EH (cell line): Measurements from ENCODE around the gene TMEM114.

ENCODE experiments used
- DNase-seq: peaks from one replicate; pipeline ENCODE4 v3.0.0-alpha.2; 2015; ENCODE audit warnings: low read depth

Gene TMEM114

DNA sequence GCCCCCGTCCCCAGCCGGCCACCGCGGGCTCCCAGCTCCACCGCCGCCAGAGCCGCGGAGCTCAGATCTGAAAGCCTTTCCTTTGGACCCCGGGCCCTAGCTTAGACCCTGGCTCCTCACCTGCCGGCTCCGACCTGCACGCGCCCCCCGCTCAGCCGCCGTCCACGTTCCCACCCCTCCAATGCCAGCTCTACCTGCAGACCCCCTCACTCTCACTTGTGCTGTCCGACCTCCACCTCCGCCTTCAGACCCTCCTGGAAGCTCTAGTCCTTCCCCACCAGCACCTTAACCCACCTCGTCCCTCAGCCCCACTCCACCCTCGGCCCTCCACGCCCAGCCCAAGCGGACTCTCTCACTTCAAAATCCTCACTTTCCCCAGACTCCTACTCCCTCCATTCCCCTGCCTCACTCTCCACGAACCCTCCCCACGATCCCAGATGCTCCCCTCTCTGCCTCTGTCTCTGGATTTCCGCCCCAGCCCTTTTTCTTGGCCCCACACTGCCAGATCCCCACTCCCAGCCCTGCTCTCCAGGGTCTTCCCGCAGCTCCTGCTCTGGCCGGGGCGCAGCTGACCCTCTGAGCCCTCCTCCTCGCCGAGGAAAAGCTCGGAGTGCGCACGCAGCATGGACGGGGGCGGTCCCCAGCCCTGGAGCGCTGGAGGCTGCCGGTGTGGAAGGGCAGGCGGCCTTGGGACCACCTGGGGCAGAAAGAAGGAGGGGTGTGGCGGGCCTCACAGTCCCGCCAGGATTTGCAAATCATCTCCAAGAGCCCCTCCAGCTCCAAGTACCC, at the start of gene TMEM114:
Gene TMEM114 (minus strand): TSS at position 612 of the 789 bp plus-strand sequence. CDS start 673 bp downstream, outside the sequence.
- no peak for DNase-seq

DNA sequence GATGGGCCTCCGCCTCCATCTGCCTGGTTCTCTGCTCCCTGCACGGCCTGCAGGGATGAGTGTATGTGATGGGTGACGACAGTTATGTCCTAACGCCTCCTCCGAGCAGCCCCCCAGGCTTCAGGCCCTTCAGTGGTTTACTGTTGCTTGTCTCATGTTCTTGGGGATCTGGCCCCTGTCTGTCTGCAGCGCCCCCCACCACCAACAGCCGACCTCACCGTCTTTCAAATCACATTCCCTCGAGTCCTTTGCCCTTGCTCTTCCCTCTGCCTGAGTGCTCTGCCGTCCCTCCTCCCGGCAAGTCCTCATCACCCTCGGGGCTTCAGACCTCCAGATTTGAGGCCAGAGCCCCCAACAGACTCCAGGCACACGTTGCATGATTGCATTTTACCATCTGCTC, 49.4 kb upstream of the TMEM114 start:
- no peak for DNase-seq

DNA sequence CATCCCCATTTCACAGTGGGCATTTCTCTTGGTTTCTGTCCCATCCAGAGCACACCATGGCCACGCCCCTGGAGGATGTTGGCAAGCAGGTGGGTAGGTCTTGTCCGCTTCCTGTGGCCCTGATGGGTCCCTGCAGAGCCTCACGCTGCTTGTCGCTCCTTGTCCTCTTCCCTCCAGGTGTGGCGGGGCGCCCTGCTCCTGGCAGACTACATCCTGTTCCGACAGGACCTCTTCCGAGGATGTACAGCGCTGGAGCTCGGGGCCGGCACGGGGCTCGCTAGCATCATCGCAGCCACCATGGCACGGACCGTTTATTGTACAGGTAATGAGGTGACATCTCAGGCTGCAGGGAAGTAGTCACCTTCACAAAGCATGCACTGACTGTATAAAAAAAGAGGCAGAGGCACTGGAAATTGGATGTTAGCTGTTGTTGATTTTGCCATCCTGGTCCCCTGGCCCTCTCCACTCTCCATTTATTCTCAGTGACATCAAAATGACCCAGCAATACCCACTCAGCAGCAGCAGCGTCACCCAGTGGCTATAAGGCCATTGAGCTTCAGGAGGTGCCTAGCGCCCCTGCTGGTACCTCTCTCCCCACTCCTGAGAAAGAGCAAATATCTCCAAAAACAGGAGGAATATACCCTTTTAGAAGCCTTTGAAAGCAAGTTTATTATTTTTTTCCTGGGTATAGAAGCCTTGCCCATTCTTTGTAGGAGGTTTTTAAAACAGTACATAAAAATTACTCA, 44.9 kb upstream of the TMEM114 start:
- DNase-seq = peak; percentile 8

DNA sequence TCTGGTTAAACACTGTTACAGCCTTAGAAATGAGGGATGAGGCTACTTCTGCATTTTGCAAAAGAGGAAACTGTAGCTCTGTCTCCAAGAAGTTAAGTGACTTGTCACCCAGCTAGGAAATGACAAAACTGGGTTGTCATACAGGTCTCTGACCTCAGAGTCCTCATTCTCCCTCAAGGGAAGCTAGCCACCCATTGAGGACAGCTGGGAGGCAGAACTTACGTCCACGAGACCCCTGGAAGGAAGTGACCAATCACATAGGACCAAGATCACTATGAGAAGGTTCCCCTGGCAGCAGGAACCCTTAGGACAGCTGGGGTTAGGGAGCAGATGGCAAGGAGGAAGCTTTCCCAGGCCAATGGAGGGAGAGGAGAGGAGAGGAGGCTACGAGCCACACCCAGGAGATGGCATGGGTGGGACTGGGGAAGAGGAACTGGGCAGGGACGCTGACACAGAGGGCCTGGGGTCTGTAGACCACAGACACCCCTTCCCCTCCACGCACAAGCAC, 42.4 kb upstream of the TMEM114 start:
- no peak for DNase-seq

DNA sequence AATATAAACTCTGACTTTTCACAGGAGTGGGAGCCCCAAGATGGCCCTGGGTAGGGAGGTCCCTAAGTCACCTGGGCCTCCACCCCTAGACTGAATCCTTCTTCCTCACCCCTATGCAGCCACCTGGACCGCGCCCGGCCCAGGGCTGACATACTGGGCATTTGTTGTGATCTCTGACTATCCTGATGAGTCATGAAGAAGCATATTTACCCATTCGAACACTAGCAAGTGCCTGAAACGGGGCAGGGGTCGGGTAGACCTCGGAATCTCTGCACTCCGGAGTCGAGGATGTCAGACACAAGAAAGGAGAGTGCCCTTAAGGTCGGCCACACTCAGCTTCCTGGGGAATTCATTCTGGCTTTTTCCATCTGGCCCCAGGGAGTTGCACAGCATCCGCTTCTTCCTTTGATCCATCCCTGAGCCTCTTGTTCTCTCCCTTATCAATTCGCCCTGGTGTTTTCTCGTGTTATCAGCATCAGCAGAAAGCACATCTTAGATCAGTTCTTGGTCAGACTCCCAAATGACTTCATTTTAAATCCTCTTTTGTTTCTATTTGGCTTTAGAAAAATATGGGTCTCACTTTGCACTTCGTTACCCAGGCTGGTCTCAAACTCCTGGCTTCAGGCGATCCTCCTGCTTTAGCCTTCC, 41.6 kb upstream of the TMEM114 start:
- DNase-seq = no peak

DNA sequence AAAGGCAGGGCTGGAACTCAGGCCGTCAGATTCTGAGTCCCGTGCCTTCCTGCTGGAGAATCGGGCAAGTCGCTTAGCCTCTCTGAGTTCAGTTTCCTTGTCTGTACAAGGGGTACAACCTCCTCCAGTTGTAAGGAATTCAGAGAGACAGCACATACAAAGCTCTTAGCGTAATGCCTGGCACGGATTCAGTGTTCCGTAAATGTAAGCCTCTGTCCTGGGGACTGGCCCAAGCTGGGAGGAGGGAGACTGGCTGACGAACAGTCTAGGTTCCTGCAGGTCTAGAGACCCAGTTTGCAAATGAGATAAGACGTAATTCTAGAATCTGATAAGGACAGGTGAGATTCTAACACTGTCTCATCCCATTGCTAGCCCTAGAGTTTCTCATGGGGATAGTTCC, 41.1 kb upstream of the TMEM114 start:
- no peak for DNase-seq

DNA sequence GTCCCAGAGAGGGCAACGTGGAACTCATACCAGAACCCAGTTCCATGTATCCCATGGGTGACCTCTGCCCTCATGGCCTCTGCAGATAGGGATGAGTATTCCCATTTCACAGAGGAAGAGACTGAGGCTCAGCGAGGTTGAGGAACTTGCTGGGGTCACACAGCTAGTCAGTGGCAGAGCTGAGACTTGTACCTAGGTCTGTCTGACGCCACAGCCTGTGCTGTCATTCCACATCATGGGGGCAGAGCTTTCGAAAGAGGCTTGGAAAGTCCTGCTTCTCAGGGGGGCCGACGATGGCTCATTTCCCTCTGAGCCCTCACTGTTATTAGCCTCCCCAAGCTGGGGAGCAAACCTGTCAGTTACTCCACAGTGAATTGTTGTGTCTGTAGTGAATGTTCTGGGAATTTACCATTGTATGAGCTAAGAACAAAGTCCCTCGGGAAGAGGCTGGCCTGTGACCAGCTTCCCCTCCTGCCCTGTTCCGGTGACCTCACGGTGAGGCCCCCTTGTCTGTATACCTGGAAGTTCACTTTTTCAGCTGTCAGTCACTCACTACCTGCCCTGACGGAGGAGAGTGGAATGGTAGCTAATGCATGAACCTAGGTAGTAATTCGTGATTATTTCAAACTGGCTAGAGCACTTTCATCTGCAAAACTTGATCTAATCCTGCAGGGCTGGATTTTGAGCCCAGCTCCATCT, 40.1 kb upstream of the TMEM114 start:
- DNase-seq = no peak

DNA sequence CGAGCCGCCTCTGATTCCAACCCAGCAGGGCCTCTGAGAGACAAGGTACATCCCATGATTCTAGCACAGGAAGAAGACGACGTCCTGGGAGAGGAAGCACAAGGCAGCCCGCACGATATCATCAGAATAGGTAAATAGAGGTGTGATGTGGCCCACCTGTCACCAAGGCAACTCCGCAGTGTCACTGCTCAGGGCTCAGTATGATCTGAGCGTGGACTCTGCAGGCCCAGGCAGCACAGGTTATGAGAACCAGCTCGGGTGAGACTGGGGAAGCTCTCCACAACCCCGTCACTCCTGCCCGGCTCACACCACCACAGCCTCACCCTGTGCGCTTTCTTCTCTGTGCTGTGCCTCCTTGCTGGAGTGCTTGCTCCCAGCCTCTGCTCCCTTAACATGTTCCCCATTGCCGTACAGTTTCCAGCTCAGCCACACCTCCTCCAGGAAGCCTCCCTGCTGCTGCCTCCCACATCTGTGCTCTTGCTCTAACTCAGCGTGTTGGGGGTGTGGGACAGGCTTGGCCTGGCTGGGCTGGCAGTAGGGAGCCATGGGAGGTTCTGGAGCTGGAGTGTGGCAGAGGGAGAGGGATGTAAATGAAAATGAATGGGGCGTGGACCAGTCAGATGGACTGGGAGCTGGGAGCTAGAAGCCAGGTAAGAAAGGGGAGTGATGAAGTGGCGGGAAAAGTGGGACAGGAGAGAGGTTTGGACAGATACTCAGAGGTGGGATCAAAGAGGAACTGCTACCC, 38.8 kb upstream of the TMEM114 start:
- no peak for DNase-seq

DNA sequence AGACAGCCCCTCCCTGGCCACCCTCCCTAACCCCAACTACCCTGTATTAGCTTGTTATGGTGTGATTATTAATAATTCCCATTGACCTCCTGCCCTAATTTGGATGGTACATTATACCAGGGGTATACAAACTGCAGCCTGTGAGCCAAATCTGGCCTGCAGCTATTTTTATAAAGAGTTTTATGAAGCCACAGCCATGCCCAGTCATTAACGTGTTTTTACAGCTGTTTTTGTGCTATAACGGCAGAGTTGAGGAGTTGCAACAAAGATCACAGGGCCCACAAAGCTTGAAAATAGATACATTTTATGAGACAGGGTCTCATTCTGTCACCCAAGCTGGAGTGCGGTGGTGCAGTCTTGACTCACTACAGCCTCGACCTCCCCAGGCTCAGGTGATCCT, 37.1 kb upstream of the TMEM114 start:
- no peak for DNase-seq

DNA sequence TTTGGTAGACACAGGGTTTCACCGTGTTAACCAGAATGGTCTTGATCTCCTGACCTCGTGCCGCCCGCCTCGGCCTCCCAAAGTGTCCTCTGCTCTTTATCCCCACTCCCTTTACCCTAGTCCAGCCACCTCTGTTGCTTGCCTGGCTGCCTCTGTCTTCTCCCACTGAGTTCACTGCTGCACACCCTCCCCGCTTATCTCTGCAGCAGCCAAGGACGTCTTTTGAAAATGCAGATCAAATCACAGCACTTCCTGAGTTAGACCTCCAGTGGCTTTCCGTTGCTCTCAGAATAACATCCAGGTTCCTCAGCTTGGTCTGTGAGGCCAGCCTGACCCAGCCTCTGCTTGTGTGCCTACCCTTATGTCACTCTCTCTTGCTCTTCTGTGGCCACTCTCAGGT, 36.6 kb upstream of the TMEM114 start:
- DNase-seq = no peak

DNA sequence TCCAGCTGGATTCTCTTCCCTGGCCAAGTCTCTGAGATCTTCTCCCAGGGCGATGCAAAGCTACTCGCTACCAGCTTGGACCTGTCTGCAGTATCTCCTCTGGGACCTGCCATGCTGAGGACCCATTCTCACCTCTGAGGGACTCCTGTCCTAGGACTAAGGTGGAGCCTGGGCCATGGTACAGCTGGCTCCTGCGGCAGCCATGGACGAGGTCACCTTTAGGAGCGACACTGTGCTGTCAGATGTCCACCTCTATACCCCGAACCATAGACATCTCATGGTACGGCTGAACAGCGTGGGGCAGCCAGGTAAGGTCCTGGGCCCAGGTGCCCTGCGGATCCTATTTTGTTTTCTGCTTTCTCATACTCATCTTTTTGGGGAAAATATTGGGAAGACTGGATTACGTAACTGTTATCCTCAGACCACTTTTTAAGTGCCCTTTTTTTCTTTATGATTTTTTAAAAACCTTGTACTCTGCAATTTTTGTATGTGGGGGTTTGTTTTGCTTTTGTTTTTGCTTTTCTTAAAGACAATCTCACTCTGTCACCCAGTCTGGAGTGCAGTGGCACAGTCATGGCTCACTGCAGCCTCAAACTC, 35.3 kb upstream of the TMEM114 start:
- no peak for DNase-seq

DNA sequence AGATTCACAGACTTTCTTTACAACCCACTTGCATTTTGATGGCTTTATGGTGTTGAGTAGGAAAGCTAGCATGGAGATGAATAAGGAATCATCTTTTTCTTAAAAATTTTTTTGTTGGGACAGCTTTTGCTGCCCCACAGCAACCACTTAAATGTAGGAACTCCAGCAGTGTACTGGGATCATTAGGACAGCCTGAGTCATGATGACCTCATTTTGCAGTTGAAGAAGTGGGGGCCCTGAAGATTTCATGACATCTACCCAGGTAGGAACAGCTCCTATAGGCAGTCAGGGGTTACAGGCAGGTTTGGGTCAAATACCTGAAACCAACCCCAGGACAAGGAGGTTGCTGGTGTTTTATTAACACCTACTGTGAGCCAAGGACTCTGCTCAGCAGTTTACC, 33.3 kb upstream of the TMEM114 start:
- peak; percentile 19 for DNase-seq

DNA sequence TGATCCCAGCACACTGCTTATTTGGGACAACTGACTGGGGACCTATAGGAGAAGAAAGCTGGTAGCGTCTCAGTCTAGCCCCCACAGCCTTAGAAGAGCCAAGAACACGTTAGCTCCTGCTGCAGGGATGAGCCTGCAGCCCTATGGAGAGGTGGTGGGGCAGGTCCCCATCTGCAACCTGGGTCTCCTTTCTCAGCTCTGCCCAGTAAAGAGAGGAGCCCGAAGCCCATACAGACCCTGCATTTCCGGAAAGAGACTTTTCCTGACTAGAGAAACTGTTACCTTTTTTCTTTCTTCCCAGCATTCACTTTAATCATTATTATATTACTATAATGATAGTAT, 32.0 kb upstream of the TMEM114 start:
- DNase-seq = no peak

DNA sequence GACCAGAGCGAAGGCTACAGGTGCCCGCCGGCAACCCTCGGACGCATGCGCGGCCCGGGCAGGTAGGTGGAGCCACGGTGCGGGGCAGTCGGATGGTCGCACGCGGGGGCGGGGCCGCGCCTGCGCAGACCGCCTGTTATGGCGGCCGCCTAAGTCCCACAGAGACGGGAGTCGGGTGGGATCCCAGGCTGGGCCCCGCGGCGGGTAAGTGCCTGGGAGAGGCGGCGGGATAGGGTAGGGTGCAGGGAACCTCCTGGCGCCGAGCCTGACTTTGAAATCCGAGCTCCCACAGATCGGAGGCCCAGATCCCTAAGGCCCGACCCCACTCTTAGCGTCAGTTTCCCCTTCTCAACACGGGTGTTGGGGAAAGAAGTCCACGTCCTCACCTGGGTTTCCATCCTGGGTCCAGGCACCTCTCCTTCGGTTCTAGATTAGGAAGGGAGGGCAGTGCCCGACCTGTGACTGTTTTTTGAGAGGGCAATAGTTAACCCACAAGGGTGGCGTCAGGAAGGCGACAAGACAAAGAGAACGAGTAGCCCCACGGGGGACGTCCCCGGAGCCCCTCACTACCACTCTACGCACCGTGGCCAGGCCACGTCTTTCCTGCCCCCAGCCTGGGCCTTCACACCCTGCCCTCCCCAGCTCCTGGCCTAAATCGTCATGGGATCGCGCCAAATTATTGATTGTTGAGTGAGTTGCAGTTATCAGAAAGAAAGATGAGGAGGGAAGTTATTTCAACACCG, 31.4 kb upstream of the TMEM114 start, which contains the start of gene METTL22:
Gene METTL22 (plus strand): TSS at position 127 of the 743 bp plus-strand sequence. CDS start 3,968 bp downstream, outside the sequence.
- DNase-seq = peak; percentile 87

DNA sequence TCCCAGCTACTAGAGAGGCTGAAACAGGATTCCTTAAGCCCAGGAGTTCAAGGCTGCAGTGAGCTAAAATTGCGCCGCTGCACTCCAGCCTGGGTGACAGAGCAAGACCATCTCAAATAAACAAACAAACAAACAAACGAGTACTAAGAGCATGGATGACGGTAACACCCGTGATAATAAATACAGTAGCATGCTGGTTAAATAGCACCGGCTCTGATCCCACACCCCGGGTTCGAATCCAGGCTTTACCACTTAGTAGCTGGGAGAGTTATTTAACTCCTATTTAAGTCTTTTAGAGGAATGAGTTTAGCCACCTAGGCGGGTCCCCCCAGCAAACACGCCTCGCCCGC, 30.9 kb upstream of the TMEM114 start:
- DNase-seq = no peak

DNA sequence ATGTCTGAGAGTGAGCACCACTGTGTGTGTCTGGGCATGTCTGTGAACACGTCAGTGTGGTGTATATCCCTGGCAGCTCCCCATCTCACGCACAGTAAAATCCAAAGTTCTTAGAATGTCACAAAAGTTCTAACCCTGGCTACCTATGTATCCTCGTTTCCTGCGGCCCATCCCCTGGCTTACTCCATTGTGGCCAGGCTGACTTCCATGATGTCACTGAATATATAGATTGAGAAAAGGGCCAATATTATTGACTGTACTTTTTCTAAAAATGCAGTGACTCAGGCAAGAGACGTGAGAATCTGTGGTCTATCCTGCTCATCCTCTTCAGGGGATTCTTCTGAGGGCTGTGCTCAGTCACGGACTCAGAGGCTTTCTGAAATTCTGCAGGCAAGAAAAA, 30.2 kb upstream of the TMEM114 start:
- DNase-seq = peak; percentile 8

DNA sequence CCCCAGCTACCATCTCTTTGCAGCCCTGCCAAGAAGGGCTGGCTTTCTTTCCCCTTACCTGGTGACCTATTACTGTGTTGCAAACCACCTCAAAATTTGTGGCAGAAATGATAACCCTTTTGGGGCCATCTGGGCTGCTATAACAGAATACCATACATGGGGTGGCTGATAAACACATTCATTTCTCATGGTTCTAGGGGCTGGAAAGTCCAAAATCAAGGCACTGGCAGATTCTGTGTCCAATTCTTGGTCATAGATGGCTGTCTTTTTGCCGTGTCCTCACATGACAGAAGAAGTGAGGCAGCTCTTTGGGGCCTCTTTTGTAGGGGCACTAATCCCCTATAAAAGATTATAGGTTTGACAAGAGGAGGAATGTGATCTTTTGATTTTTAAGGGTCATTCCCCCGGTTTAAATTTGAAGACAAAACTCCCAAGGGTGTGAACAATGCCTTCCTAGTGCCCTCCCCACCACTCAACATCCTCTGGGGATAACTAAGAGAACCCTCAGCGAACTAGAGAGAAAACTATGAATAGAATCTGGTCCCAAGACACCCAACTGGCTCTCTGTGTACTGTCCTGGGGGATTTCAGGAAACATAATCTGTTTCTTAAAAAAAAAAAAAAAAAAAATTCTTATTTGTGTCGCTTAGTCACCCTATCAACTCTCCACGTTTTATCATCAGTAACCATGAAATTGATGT, 29.5 kb upstream of the TMEM114 start:
- no peak for DNase-seq

DNA sequence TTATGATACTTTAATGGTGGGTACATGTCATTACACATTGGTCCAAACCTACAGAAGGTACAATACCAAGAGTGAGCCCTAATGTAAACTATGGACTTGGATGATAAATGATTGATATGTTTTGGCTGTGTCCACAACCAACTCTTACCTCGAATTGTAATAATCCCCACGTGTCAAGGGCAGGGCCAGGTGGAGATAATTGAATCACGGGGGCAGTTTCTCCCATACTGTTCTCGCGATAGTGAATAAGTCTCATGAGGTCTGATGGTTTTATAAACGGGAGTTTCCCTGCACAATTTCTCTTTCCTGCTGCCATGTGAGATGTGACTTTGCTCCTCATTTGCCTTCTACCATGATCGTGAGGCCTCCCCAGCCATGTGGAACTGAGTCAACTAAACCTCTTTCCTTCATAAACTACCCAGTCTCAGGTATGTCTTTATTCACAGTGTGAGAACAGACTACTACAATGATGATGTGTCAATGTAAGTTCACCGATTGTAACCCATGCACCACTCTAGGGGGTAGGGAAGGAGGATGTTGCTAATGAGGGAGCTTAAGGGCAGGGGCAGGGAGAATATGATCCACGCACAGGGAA, 24.2 kb upstream of the TMEM114 start:
- no peak for DNase-seq

DNA sequence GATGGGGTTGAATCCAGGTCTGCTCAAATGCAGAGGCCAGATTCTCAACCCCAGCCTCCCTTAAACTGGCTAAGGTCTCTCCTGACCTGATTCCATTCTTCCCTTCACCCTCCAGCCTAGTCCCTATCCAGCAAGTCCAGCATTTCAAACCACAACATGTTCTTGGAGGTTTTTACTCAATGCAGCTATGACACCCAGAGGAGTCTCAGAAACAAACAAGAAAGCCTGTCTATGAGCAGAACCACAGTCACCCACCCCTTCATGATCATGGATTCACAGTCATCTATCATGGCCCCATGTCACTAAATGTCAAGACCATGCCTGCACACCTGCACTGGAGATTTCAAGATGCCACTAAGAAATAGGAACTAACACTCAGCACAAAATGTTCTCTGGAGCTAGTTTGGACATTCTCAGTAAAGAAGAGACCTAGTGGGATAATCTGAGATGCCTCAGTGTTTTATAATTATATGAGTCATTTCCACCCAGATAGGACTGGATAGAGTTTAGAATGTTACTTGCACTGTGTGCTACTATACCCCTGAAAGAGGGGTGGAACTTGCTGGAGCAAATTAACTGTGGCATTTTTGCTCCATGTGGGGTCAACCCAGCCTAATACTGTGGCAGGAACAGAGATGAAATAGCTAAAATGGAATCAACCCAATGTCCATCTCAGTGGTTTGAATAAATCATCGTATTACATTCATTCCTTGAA, 21.7 kb upstream of the TMEM114 start:
- peak; percentile 33 for DNase-seq
